Tibial nerve (tissue), 4 donors: ENCODE results near the gene GOLPH3L. TPM values are rescaled to one million over a fixed set of nuclear protein-coding genes. Genes with fewer than 3 reads are reported as not detected.

ENCODE experiments used
- DNase-seq, 2 donors: peaks; one replicate each; pipeline ENCODE4 v3.0.0-alpha.2; 2019; ENCODE audit warnings: low spot score in 2 of 2
- H3K27ac ChIP-seq, 4 donors: fragments of 200-600 bp; sonication (generic) in 3 of 4; one replicate each; pipeline ENCODE4 v1.5.1; 2017 to 2019; ENCODE audit warnings: mild to moderate bottlenecking in 1 of 4
- H3K27me3 ChIP-seq, 2 donors: fragments of 200-600 bp; sonication (generic) in 1 of 2; one replicate each; pipeline versions ENCODE4 v1.5.1 to v1.6.0; 2017 to 2019
- H3K36me3 ChIP-seq, 3 donors: fragments of 200-600 bp; sonication (generic); one replicate each; pipeline ENCODE4 v1.5.1; 2018 to 2019
- H3K4me1 ChIP-seq, 4 donors: fragments of 200-600 bp; sonication (generic) in 3 of 4; one replicate each; pipeline ENCODE4 v1.5.1; 2017 to 2019
- H3K4me3 ChIP-seq, 4 donors: fragments of 200-600 bp; sonication (generic) in 3 of 4; one replicate each; pipeline ENCODE4 v1.5.1; 2017 to 2019; ENCODE audit warnings: mild to moderate bottlenecking in 1 of 4, moderate library complexity in 1 of 4
- H3K9me3 ChIP-seq, 4 donors: fragments of 200-600 bp; sonication (generic) in 3 of 4; one replicate each; pipeline ENCODE4 v1.5.1; 2017 to 2019
- CTCF ChIP-seq, 5 experiments: fragments of 200-600 bp in 3 of 5; fragments of 450-650 bp in 2 of 5; sonication (generic) in 3 of 5; IDR thresholded peaks; one replicate each; pipeline ENCODE4 v1.5.1; 2016 to 2019; ENCODE audit warnings: antibody characterized with exemption in 5 of 5, mild to moderate bottlenecking in 3 of 5, moderate library complexity in 2 of 5
- EP300 ChIP-seq, 2 donors: sonication (generic); formaldehyde crosslinking; IDR thresholded peaks; one replicate each; pipeline ENCODE4 v1.6.1; 2017; ENCODE audit warnings: antibody characterized with exemption in 2 of 2, mild to moderate bottlenecking in 1 of 2
- POLR2A ChIP-seq, 2 donors: fragments of 450-650 bp; IDR thresholded peaks; one replicate each; pipeline ENCODE4 v1.6.1; 2017; ENCODE audit warnings: antibody characterized with exemption in 2 of 2, mild to moderate bottlenecking in 2 of 2, moderate library complexity in 2 of 2
- WGBS, 2 donors: methylation state at CpG; one replicate each; pipeline ENCODE4 v1.1.5; 2018; 5-methylcytosine and 5-hydroxymethylcytosine counted together
- small RNA-seq: library from RNA; depleted of rRNA; stranded (forward); fragments of <200 nt; gene quantifications from one replicate; pipeline ENCODE3, GENCODE V24; 2016
- total RNA-seq, 4 donors: library from RNA; depleted of rRNA; stranded (reverse); fragments of >200 nt; gene quantifications; one replicate each; pipeline ENCODE4 v1.1.0, GENCODE V29; 2016

The GOLPH3L gene
- total RNA-seq, 4 donors from 2014 or later = 20.6 to 30.9 (median 26.5) TPM

GRCh38 chr1:150596976-150597375 lies 100.0 kb downstream of the GOLPH3L start:
- WGBS, 2 donors = 77 to 88% methylated on average over 3 of the region's 3 CpGs
- no peak overlapping the region for H3K4me3 ChIP-seq
- H3K4me1 ChIP-seq = no peaks in the 10 kb centered on the region
- no peaks in the 10 kb centered on the region for H3K27me3 ChIP-seq
- H3K9me3 ChIP-seq = no peaks in the 10 kb centered on the region
- no peak overlapping the region for H3K27ac ChIP-seq
- H3K36me3 ChIP-seq = peaks cover 0 to 20% (median 0%) of the 10 kb centered on the region in 3 donors
- no peak for DNase-seq
- TF ChIP-seq POLR2A (IDR thresholded peaks at IDR 0.05) = no peak
- TF ChIP-seq EP300 (IDR thresholded peaks at IDR 0.05) = no peak
- no peak for TF ChIP-seq CTCF (IDR thresholded peaks at IDR 0.05)

Small RNA genes within 50 kb of the gene (small RNA-seq; reads per million reads assigned to genes)
- not detected for gene RF00015
- gene RF00561 = not detected
- gene RNU6-1042P = not detected

Other genes starting within 250 kb of the GOLPH3L start
- 10 to 100 TPM; 12.2 to 25.5 (median 18.6) TPM for gene TARS2, start 209.7 kb downstream of the GOLPH3L start, total RNA-seq
- gene ECM1, start 189.0 kb downstream of the GOLPH3L start, total RNA-seq = 10 to 100 TPM; 10.1 to 32.2 (median 15.0) TPM
- gene FALEC, start 181.4 kb downstream of the GOLPH3L start, total RNA-seq = not detected
- 100 to 1,000 TPM in 2 of 4 donors, 10 to 100 TPM in 2; 54.4 to 132 (median 93.2) TPM for gene ADAMTSL4, start 147.7 kb downstream of the GOLPH3L start, total RNA-seq
- gene MCL1, start 117.5 kb downstream of the GOLPH3L start, total RNA-seq = 100 to 1,000 TPM; 235 to 306 (median 258) TPM
- gene ENSA, start 67.5 kb downstream of the GOLPH3L start, total RNA-seq = 100 to 1,000 TPM; 120 to 331 (median 231) TPM
- 1 to 10 TPM in 3 of 4 donors, under 1 TPM in 1; 0.39 to 8.7 (median 2.5) TPM for gene HORMAD1, start 23.7 kb upstream of the GOLPH3L start, total RNA-seq
- 10 to 100 TPM; 29.7 to 57.7 (median 41.3) TPM for gene CTSS, start 68.6 kb upstream of the GOLPH3L start, total RNA-seq
- 10 to 100 TPM; 42.0 to 87.9 (median 45.5) TPM for gene CTSK, start 111.1 kb upstream of the GOLPH3L start, total RNA-seq
- gene ARNT, start 179.4 kb upstream of the GOLPH3L start, total RNA-seq = 10 to 100 TPM; 56.6 to 67.4 (median 58.6) TPM
- gene CTXND2, start 190.0 kb upstream of the GOLPH3L start, total RNA-seq = not detected
- 10 to 100 TPM; 30.6 to 42.9 (median 35.3) TPM for gene SETDB1, start 229.2 kb upstream of the GOLPH3L start, total RNA-seq